Mononuclear cell (primary cell): ENCODE results near the gene DOK7. TPM values are rescaled to one million over a fixed set of nuclear protein-coding genes. Genes with fewer than 3 reads are reported as not detected.

Experiments used
- H3K27me3 ChIP-seq: 2 replicates; pipeline ENCODE4 v1.6.0; 2011; ENCODE audit warnings: low read length, control low read depth; ENCODE audit not compliant: insufficient read depth
- H3K4me1 ChIP-seq: 2 replicates; pipeline ENCODE4 v1.5.1; 2011; ENCODE audit warnings: mild to moderate bottlenecking, low read length, control low read depth; ENCODE audit not compliant: insufficient read depth
- H3K4me3 ChIP-seq: 2 replicates; pipeline ENCODE4 v1.5.1; 2011; ENCODE audit warnings: mild to moderate bottlenecking, low read length, moderate library complexity
- H3K9me3 ChIP-seq: 2 replicates; pipeline ENCODE4 v1.5.1; 2011; ENCODE audit warnings: low read depth, mild to moderate bottlenecking, control low read depth, low read length
- total RNA-seq: library from RNA; depleted of rRNA; stranded (reverse); fragments of >200 nt; gene quantifications from one replicate; pipeline ENCODE4 v1.2.3, GENCODE V29; 2012

DOK7 gene, protein sequence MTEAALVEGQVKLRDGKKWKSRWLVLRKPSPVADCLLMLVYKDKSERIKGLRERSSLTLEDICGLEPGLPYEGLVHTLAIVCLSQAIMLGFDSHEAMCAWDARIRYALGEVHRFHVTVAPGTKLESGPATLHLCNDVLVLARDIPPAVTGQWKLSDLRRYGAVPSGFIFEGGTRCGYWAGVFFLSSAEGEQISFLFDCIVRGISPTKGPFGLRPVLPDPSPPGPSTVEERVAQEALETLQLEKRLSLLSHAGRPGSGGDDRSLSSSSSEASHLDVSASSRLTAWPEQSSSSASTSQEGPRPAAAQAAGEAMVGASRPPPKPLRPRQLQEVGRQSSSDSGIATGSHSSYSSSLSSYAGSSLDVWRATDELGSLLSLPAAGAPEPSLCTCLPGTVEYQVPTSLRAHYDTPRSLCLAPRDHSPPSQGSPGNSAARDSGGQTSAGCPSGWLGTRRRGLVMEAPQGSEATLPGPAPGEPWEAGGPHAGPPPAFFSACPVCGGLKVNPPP
- 0.63 TPM for total RNA-seq

DNA sequence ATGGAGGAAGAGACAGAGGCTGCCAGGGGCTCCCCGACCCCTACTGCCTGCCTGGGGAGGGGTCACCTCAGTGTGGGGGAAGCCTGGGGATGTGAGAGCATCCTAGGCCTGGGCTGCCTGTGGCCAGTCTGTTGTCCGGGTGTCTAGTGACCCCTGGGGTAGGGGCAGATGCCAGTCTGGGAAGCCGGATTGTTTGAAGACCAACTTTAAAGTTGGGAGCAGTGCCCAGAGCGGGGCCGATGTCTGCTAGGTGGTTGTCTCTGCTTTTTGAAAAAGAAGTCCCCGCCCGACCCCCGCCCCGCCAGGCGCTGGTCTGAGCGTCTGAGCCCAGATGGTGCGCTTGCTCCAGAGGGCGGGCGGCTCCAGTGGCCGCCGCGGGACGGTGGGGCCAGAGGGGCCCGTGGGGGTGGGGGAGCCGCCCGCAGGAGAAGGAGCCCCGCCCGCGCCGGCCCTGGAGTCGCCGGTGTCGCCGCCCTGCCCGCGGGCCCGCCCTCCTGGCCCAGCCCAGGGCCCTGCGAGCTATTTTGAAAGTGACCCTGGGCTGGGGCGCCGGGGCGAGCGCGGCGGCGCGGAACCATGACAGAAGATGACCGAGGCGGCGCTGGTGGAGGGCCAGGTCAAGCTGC, at the start of gene DOK7:
DOK7 (plus strand) TSS at position 517 of the 626 bp plus-strand sequence; CDS start at position 587, 70 bp downstream.
- Histone ChIP-seq H3K4me3 (no peak within 1 kb of the TSS), H3K9me3 (no peaks in the 10 kb centered on the region), H3K27me3 (peaks cover 6% of the 10 kb centered on the region), H3K4me1 (no peaks in the 10 kb centered on the region)

DNA sequence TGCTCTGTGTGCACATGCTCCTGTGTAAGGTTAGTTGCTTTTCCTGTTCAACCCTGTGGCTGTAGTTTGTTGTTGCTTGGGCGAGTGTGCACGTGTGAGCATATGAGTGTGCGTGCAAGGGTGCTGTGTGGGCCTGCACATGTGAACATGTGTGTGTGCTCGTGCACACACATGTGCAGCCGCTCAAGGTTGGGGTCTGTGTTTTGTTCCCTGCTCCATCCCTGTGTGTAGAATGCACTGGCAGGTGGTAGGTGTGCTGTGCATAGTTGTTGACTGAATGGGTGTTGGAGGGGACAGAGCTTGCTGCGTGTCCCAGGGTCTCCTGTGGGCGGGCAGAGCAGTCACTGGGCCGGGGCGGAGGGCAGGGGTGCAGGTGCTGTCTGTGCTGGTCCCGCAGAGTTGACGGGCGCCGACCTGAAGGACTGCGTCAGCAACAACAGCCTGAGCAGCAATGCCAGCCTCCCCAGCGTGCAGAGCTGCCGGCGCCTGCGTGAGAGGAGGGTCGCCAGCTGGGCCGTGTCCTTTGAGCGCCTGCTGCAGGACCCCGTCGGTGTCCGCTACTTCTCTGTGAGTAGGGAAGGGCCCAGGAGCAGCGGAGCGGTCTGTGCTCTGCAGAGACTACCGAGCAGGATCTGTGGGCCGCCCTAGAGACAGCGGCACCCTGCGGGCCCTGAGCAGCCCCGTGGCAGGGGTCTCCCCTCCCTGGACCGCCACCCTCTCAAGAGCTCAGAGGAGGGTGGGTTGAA, 49.3 kb upstream of the DOK7 start:
- Histone ChIP-seq H3K27me3 (no peaks in the 10 kb centered on the region), H3K4me1 (peaks cover 6% of the 10 kb centered on the region), H3K9me3 (no peaks in the 10 kb centered on the region), H3K4me3 (no peak overlapping the region)

DNA sequence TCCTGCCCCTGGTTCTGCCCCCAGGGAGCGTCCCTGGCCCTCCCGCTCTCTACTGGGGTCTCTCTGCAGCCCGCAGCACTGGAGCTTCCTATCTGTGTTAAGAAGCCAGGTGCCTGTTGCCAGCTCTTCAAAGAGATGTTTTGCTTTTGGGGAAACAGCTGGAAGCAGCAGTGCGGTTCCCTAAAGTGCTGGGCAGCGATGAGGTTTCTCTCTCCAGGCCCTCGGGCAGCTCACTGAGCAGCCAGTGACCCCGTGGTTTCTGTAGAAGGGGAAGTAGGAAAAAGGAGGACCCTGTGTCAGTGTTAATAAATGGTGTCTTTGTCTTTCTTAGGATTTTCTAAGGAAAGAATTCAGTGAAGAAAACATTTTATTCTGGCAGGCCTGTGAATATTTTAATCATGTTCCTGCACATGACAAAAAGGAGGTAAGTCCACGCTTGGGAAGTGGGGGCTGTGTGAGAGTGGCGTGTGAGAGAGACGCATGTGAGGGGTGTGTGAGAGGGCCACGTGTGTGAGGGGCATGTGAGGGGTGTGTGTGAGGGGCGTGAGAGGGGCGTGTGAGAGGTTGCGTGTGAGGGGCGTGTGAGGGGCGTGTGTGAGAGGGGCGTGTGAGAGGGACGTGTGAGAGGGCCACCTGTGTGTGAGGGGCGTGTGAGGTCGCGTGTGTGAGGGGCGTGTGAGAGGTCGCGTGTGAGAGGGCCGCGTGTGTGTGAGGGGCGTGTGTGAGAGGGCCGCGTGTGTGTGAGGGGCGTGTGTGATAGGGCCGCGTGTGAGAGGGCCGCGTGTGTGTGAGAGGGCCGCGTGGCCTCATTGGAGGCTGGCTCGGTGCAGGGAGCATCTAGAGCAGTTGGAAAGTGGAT, 48.5 kb upstream of the DOK7 start:
- H3K27me3 ChIP-seq = no peaks in the 10 kb centered on the region
- H3K4me1 ChIP-seq = peaks cover 6% of the 10 kb centered on the region
- no peak overlapping the region for H3K4me3 ChIP-seq
- no peaks in the 10 kb centered on the region for H3K9me3 ChIP-seq

DNA sequence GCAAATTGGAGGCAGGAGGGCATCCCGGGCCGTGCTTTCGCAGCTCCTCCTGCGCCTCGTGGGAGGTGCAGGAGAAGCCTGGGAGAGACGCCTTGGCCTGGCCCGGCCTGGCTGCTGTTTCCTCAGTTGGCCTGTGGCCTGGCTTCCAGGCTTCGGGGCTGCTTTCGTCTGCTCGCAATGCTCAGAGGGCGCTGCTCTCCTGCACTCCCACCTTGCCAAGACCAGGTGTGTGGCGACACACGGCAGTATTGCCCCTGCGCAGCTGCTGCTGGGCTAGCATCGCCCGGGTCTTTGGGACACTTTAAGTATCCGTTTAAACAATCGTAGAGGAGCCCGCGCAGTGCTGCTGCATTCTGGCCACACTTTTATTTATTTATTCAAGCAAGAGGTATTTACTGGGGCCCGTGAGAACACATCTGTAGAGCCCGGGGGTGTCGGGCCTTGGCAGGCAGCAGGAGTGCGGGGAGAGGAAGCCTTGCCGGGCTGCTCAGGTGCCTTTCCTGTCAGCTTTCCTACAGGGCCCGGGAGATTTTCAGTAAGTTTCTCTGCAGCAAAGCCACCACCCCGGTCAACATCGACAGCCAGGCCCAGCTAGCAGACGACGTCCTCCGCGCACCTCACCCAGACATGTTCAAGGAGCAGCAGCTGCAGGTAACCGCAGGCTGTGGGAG, 47.5 kb upstream of the DOK7 start:
- Histone ChIP-seq H3K4me3 (no peak overlapping the region), H3K9me3 (no peaks in the 10 kb centered on the region), H3K27me3 (no peaks in the 10 kb centered on the region), H3K4me1 (peaks cover 6% of the 10 kb centered on the region)

DNA sequence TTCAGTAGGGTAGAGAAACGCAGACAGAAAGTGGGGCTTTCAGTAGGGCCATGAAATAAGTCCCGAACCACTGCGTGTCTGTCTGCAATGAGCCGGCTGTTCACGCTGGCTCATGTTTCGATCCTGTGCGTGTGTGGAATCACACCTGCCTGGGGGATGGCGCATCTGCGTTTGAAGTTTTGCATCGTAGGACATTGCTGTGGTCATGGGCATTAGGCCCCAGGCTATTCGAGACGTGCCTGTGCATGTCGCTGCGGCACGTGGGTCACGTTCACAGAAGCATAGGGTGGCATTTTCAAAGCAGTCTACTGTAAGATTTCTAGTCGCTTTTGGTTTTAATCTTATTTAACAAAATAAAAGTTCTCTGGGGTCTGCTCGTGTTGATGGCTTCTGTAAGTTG, 46.8 kb upstream of the DOK7 start:
- no peaks in the 10 kb centered on the region for H3K27me3 ChIP-seq
- no peaks in the 10 kb centered on the region for H3K9me3 ChIP-seq
- peaks cover 6% of the 10 kb centered on the region for H3K4me1 ChIP-seq
- H3K4me3 ChIP-seq = no peak overlapping the region

DNA sequence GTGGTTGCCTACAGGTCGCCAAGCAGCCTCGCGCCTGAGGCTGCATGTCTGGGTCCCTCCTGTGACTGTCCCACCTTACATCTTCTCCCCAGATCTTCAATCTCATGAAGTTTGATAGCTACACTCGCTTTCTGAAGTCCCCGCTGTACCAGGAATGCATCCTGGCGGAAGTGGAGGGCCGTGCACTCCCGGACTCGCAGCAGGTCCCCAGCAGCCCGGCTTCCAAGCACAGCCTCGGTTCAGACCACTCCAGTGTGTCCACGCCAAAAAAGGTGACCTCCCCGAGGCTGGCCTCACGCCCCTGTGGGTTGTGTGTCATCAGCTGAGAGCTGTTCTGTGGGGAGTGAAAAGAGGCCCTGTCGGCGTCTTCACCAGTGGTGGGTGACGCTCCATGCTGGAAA, 46.3 kb upstream of the DOK7 start:
- H3K4me3 ChIP-seq = no peak overlapping the region
- no peaks in the 10 kb centered on the region for H3K9me3 ChIP-seq
- peaks cover 6% of the 10 kb centered on the region for H3K4me1 ChIP-seq
- no peaks in the 10 kb centered on the region for H3K27me3 ChIP-seq

DNA sequence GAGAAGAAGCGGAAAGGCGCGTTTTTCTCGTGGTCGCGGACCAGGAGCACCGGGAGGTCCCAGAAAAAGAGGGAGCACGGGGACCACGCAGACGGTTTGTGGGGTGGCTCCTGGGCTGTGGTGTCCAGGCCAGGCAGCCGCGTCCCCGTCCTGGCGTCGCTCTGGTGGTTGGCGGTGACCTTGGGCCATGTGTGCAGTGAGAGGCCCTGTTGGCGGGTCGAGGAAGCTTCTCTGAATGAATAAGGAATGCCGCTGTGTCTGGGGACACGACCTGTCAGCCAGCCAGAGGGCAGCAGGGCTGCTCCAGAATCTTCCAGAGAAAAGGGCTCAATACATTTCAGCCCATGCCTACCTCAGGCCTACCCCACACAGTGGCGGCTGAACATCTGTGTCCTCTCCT, 45.7 kb upstream of the DOK7 start:
- no peaks in the 10 kb centered on the region for H3K9me3 ChIP-seq
- H3K4me3 ChIP-seq = no peak overlapping the region
- peaks cover 6% of the 10 kb centered on the region for H3K4me1 ChIP-seq
- H3K27me3 ChIP-seq = no peaks in the 10 kb centered on the region

DNA sequence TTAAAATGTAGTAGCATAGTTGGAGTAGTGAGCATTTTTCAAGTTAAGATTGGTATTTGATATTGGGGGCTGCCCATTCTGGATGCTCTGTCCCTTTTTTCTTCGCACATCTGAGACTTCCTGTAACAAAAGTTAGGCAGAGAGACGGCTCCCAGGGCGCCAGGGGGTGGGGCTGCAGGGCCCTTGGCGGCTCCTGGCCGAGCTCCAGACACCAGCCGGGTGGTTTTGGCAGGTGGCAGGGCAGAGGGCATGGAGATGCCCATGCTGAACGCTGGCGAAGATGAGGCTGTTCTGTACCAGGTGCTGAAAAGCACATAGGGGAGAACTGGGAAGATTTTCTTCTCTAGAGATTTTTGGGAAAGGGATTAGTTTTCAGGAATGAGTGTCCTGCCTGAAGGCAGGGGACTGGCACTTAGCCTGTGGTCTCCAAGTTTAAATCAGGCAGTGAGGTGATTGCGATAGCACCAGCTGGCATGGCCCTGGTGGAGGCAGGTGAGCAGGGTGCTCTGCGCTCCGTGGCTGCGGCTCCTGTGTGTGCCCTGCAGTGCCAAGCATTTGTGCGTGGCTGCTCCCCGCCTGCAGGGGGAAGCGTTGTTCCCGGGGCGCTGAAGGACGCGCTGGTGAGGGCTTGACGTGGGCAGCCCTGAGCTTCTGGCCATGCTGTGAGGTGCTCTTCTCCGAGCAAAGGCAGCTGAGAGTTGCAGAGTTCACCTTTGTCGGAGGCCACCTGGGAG, 44.9 kb upstream of the DOK7 start:
- Histone ChIP-seq H3K27me3 (no peaks in the 10 kb centered on the region), H3K4me1 (peaks cover 6% of the 10 kb centered on the region), H3K9me3 (no peaks in the 10 kb centered on the region), H3K4me3 (no peak overlapping the region)

DNA sequence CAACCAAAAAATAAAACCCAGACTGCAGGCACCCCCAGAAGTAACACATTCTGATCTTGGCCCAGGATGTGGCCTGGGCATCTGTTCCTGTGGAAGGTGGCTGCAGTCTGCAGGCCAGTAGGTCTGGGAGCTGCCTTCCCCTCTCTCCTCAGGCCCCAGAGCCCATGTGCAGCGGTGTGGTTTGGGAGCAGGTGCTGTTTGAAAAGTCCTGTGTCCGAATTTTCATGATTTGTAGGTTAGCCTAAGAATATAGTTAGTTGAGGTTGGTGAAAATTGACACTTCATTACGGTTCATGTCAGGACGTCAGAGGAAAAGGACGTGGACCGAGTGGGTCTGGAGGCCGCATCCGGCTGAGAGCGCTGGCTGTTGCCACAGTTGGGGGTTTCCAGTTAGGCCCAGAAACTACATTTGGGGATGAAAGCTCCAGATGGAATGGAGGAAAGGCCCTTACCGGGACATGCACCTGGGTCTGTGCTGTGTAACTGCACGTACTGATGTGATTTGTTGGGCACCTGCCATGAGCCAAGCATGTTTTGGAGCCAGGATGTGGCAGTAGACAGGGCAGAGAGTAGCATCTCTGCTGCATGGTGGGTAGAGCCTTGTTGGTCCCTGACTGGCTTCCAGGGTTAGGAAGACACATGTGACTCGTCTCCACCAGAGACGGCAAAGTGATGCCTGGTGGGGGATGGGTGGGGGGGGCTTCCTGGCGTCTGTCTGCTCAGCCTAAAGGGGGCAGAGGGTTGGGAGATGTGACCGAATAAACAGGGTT, 43.1 kb upstream of the DOK7 start:
- H3K4me1 ChIP-seq = no peaks in the 10 kb centered on the region
- no peaks in the 10 kb centered on the region for H3K9me3 ChIP-seq
- H3K27me3 ChIP-seq = no peaks in the 10 kb centered on the region
- H3K4me3 ChIP-seq = no peak overlapping the region

DNA sequence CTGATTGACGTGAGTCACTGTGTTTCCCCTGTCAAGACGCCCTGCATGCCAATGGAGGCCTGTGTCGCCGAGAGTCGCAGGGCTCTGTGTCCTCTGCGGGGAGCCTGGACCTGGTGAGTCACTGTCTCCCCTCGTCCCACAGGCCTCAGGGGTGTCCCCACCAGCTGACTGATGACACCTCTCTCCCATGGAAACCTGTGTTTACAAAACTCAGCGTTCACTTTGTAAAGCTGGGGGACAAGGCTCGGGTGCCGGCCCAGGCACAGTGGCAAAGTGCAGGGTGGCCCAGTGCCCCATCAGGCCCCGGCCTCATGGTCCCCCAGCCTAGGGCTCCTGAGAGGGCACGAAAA, 42.5 kb upstream of the DOK7 start:
- Histone ChIP-seq H3K9me3 (no peaks in the 10 kb centered on the region), H3K4me3 (no peak overlapping the region), H3K27me3 (no peaks in the 10 kb centered on the region), H3K4me1 (no peaks in the 10 kb centered on the region)

DNA sequence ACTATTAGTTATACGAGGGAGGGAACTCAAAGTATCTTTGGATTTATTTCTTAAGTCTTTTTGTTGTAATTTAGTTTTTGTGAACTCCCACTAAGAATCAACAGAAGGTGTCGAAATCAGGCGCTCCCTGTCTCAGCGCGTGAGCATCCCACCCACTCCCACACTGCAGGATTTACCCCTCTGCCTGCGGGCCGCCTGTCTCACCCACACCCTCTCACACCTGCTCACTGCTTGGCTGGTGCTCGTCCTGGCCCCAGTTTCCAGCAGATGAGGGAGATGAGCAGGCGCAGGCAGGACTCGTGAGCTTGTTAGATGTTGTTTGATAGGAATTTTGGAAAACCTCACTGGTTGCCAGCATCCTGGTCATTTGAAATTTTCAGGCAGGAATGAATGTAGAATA, 42.1 kb upstream of the DOK7 start:
- Histone ChIP-seq H3K9me3 (no peaks in the 10 kb centered on the region), H3K4me3 (no peak overlapping the region), H3K4me1 (no peaks in the 10 kb centered on the region), H3K27me3 (no peaks in the 10 kb centered on the region)

DNA sequence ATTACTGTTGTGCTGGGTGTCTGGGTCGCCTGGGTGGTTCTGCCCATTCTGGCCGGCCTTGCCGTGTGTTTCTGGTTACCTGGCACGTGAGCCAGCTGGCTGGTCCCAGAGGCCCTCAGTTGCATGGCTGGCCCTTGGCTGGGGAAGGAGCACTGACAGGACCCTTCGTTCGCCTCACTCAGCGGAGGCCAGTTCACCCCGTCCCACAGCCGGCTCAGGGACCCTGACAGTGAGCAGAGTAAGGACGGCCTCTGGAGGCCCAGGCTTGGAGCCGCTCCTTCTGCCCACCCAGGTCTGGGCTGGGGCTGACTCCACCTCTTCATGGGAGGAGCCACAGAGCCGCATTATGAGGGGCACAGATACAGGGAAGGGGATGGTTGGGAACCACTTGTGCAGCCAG, 41.6 kb upstream of the DOK7 start:
- Histone ChIP-seq H3K4me1 (no peaks in the 10 kb centered on the region), H3K27me3 (no peaks in the 10 kb centered on the region), H3K4me3 (no peak overlapping the region), H3K9me3 (no peaks in the 10 kb centered on the region)

DNA sequence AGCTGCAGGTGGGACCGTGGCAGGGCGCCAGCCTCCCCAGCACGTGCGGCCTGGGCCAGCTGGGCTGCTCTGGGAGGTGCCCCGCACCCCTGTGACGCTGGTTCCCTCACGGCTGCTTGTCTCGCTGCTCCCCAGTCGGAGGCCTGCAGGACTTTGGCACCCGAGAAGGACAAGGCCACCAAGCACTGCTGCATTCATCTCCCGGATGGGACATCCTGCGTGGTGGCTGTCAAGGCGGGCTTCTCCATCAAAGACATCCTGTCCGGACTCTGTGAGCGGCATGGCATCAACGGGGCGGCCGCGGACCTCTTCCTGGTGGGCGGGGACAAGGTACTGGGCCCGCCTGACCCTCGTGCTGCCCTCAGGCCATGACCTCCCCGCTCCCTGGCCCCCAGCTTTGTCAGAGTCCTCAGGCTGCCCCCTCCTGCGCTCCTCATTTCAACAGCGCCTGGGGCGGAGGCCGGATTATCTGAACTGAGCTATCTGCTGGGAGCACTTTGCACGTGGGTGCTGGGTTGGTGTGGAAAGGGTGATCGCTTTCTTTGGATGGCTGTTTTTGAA, 40.8 kb upstream of the DOK7 start:
- Histone ChIP-seq H3K4me1 (no peaks in the 10 kb centered on the region), H3K27me3 (no peaks in the 10 kb centered on the region), H3K4me3 (no peak overlapping the region), H3K9me3 (no peaks in the 10 kb centered on the region)
